Cardiac fibroblast (primary cell): ENCODE data around the gene TGM6.

ENCODE experiments used
- DNase-seq, 2 donors: peaks; one replicate each; pipeline versions ENCODE4 v3.0.0 to v3.0.0-alpha.2; 2010; ENCODE audit warnings: low read depth in 2 of 2
- H3K4me3 ChIP-seq, 2 donors: replicated peaks in 1 of 2; 1 replicate in 1 of 2; 2 replicates in 1 of 2; pipeline ENCODE4 v1.5.1; 2011; ENCODE audit warnings: low read depth in 2 of 2, low read length in 2 of 2, mild to moderate bottlenecking in 2 of 2, moderate library complexity in 1 of 2
- TF ChIP-seq, protein P1 (sequence below): IDR thresholded peaks from one replicate; pipeline ENCODE4 v1.5.1; 2011; ENCODE audit warnings: low read depth, mild to moderate bottlenecking, low read length, inconsistent platforms

TGM6 gene

DNA sequence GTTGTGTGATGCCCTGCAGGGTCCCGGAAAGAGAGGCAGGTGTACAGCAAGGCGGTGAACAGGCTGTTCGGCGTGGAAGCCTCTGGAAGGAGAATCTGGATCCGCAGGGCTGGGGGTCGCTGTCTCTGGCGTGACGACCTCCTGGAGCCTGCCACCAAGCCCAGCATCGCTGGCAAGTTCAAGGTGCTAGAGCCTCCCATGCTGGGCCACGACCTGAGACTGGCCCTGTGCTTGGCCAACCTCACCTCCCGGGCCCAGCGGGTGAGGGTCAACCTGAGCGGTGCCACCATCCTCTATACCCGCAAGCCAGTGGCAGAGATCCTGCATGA, 36.5 kb downstream of the TGM6 start:
- DNase-seq: no peak
- no peak overlapping the region for H3K4me3 ChIP-seq
- TF ChIP-seq, protein P1, sequence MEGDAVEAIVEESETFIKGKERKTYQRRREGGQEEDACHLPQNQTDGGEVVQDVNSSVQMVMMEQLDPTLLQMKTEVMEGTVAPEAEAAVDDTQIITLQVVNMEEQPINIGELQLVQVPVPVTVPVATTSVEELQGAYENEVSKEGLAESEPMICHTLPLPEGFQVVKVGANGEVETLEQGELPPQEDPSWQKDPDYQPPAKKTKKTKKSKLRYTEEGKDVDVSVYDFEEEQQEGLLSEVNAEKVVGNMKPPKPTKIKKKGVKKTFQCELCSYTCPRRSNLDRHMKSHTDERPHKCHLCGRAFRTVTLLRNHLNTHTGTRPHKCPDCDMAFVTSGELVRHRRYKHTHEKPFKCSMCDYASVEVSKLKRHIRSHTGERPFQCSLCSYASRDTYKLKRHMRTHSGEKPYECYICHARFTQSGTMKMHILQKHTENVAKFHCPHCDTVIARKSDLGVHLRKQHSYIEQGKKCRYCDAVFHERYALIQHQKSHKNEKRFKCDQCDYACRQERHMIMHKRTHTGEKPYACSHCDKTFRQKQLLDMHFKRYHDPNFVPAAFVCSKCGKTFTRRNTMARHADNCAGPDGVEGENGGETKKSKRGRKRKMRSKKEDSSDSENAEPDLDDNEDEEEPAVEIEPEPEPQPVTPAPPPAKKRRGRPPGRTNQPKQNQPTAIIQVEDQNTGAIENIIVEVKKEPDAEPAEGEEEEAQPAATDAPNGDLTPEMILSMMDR: no peak

DNA sequence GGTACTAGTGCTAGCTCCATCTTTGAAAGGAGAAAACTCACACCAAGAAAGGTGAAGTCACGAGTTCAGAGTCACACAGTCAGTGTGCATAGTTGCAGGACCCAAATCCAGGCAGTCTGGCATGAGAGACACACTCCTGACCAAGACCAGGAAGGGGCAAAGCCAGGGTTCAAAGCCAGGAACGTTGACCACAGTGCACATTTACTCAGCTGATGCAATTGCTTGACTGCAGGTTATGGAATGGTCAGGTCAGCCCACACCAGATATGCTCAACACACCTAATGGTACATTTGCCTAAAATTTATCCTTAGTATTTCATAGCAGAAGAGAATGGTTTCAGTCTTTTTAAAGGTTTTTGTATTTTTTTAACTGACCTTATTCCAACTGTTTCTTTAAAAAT, 37.7 kb downstream of the TGM6 start:
- DNase-seq: no peak
- TF ChIP-seq, protein P1: no peak
- H3K4me3 ChIP-seq: no peak overlapping the region

DNA sequence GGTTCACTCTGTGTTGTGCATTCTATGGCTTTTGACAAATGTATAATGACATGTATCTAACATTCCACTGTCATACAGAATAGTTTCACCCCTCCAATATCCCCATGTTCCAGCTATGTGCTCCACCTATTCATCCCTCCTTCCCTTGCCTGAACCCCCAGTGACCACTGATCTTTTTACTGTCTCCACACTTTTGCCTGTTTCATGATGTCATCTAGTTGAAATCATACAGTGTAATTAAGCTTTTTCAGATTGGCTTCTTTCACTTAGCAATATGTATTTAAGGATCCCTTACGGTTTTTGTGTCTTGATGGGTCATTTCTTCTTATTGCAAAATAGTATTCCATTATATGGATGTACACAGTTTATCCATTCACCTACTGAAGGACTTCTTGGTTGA, 39.8 kb downstream of the TGM6 start:
- DNase-seq: no peak
- TF ChIP-seq, protein P1: no peak

DNA sequence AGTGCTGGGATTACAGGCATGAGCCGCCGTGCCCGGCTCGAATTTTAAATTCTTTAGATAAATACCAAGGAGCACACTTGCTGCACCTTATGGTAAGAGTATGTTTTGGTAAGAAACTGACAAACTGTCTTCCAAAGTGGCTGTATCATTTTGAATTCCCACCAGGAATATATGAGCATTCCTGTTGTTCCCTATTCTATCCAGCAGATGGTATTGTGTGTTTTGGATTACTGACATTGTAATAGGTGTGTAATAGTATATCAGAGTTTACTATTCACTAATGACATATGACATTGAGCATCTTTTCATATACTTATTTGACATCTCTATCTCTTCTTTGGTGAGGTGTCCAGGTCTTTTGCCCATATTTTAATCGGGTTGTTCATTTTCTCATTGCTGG, 40.5 kb downstream of the TGM6 start:
- TF ChIP-seq, protein P1: peak; percentile 12
- H3K4me3 ChIP-seq: no peak overlapping the region
- peak; percentile 1 to 3 for DNase-seq

More for the DNA sequence above, 39.8 kb downstream of the TGM6 start:
- H3K4me3 ChIP-seq: no peak overlapping the region

DNA sequence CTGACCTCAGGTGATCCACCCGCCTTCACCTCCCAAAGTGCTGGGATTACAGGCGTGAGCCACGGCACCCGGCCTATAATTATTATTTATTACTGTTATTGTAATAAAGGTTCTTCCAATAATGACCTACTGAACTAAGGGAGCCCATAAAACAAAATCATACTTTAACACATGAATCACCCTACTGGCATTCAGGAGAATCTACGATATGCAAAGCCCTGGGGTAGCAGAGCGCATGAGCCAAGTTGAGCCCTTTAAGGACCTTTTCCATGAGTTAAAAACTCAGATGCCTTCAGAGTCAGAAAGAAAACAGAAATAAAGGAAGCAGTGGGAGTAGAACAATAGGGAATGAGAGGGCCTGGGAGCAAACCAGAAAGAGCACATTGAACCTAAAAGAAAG, 48.4 kb downstream of the TGM6 start:
- H3K4me3 ChIP-seq: no peak overlapping the region
- TF ChIP-seq, protein P1: no peak
- no peak for DNase-seq

DNA sequence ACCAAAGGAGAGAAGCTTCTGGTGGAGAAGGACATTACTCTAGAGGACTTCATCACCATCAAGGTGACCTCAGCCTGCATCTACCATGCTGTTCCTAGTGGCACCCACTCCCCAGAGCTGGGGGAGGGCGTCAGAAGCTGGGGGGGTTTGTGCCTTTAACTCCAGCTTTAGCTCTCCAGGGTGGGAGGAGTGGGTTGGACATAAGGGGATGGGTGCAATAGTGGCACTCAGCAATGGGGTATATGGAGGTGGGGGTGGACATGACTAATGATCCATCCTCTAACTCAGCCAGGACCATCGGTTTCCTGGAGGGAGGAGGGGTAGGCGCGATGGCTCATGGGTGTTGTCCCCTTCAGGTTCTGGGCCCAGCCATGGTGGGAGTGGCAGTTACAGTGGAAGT, 49.8 kb downstream of the TGM6 start:
- no peak overlapping the region for H3K4me3 ChIP-seq
- TF ChIP-seq, protein P1: no peak
- no peak for DNase-seq

DNA sequence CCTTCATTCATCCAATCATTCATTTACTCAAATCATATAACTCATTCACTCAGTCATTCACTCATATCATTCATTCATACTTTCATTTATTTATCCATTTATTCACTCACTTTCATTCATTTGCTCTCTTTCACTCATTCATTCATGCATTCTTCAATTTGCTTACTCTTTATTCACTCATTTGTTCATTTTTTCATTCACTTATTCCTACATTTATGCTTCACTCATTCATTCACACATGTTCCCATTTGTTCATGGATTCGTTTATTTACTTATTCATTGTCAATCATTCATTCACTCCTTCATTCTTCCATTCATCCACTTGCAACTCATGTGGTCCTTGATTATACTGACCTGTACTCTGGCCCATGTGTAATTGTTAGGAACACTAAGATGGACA, 50.5 kb downstream of the TGM6 start:
- H3K4me3 ChIP-seq: no peak overlapping the region
- DNase-seq: no peak
- TF ChIP-seq, protein P1: no peak
